ENCODE results near the gene PLXNC1.
A peak's percentile ranks its signal among the peaks of the same experiment; 100 is the strongest.

PLXNC1 gene

DNA sequence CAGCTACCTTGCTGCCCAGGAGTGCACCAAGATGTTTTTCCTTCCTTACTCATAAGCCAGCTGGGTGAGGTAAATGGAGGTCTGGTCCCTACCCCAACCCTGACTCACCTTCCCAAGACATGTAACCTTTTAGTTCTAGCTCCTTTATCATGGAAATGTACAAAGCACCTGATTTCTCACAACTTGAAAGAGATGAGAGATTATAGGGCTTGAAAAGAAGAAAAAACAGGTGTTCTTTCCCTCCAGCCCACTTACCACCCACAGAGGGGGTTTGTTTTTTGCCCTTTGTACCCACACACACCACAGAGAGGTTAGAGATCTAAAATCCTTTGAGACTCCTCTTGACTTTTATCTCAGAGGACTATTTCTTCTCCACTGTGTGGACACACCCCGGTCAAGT lies 21.1 kb downstream of the PLXNC1 start:
- TF ChIP-seq EGR2 (tag by site-specific recombination; IDR thresholded peaks at IDR 0.05; ENCODE audit: low read depth) (peak; percentile 26; the same call in 1 of the 2 replicates), GLI4 (tag by site-specific recombination; IDR thresholded peaks at IDR 0.05) (no peak)
- Histone ChIP-seq H3K4me1 (ENCODE audit: control insufficient read depth, insufficient read depth, low read length) (0 out of 2 replicates have a peak, but pooled peaks cover 2% of the 10 kb centered on the region), H3K36me3 (ENCODE audit: control insufficient read depth in 2 of 2, insufficient read depth in 1 of 2, low read length in 2 of 2) (no peaks in the 10 kb centered on the region), H3K4me3 (ENCODE audit: low read depth, low read length) (no peak overlapping the region), H3K27ac (ENCODE audit: extremely low read depth, low read depth, low read length) (no peak overlapping the region), H3K9me3 (ENCODE audit: control insufficient read depth, insufficient read depth, low read depth, low read length) (no peaks in the 10 kb centered on the region)
- ChIA-PET POLR2A (no interaction called here), CTCF (no interaction called here)

GRCh38 chr12:94169966-94170689 lies 21.8 kb downstream of the PLXNC1 start:
- CTCF ChIA-PET = interaction anchor here (0.6 kb wide), 1 partner anchor 429 kb away, joined by 4 read pairs; no protein-coding TSS in a partner anchor

DNA sequence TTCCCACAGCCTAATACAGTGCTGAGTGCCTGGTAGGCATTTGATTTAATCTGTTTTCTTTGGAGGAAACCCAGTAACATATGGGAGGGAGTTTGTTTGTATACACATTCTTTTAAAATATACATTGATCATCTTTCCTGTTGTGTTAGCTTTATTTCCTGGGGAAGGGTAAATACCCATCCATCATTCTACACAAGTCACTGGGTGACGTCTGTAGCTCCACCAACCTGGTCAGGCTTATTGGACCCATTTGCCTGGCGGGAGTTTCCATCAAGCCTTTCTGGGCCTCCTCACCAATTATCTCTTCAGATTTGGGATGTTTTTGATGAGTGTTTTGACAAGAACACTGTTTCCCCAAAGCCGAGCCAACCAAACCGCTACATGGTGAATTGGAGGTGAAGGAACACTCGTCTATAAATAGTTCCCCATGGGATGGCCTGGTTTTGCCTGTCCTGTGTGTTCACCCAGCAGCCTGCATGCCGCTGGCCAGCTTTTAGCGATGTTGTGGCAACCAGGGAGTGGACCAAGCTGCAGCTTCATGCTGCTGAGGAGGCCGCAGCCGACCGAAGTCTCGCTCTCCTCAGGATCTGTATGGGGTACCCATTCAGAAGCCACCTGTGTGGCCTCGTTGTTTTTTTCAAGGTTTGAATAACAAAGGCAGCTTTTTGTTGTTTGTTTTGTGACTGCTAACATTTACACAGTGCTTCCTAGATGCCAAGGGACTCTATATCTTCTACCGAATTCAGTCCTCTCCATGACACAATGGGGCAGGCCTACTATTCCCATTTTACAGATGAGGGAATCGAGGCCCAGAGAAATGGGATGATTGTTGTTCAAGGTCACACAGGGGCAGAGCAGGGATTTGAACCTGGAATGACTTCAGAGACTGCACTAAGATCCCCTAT lies 22.6 kb downstream of the PLXNC1 start:
- CTCF ChIA-PET = interaction anchor here (0.6 kb wide), 1 partner anchor 428 kb away, joined by 4 read pairs; no protein-coding TSS in a partner anchor
- H3K4me1 ChIP-seq (ENCODE audit: control insufficient read depth, insufficient read depth, low read length) = 0 out of 2 replicates have a peak, but pooled peaks cover 2% of the 10 kb centered on the region
- TF ChIP-seq ZNF626 (tag by site-specific recombination; IDR thresholded peaks at IDR 0.05) (no peak), PRDM2 (tag by site-specific recombination; IDR thresholded peaks at IDR 0.05; ENCODE audit: borderline replicate concordance) (no peak), BCL11A (tag by site-specific recombination; IDR thresholded peaks at IDR 0.05; ENCODE audit: low read depth) (no peak), ZIC2 (tag by site-specific recombination; IDR thresholded peaks at IDR 0.05) (peak; percentile 23; the same call in 1 of the 2 replicates)
- POLR2A ChIA-PET = no interaction called here
- H3K36me3 ChIP-seq (ENCODE audit: control insufficient read depth in 2 of 2, insufficient read depth in 1 of 2, low read length in 2 of 2) = no peaks in the 10 kb centered on the region
- no peaks in the 10 kb centered on the region for H3K9me3 ChIP-seq (ENCODE audit: control insufficient read depth, insufficient read depth, low read depth, low read length)
- H3K27ac ChIP-seq (ENCODE audit: extremely low read depth, low read depth, low read length) = no peak overlapping the region
- no peak overlapping the region for H3K4me3 ChIP-seq (ENCODE audit: low read depth, low read length)

More at GRCh38 chr12:94169966-94170689, 21.8 kb downstream of the PLXNC1 start:
- POLR2A ChIA-PET = no interaction called here
- no peaks in the 10 kb centered on the region for H3K9me3 ChIP-seq (ENCODE audit: control insufficient read depth, insufficient read depth, low read depth, low read length)
- H3K4me3 ChIP-seq (ENCODE audit: low read depth, low read length) = no peak overlapping the region
- H3K4me1 ChIP-seq (ENCODE audit: control insufficient read depth, insufficient read depth, low read length) = 0 out of 2 replicates have a peak, but pooled peaks cover 2% of the 10 kb centered on the region
- no peak overlapping the region for H3K27ac ChIP-seq (ENCODE audit: extremely low read depth, low read depth, low read length)
- TF ChIP-seq ZNF645 (tag by site-specific recombination; IDR thresholded peaks at IDR 0.05) = no peak
- TF ChIP-seq ZNF664 (tag by site-specific recombination; IDR thresholded peaks at IDR 0.05) = no peak
- no peak for TF ChIP-seq ZNF148 (tag by site-specific recombination; IDR thresholded peaks at IDR 0.05; ENCODE audit: borderline replicate concordance)
- TF ChIP-seq ZNF768 (tag by site-specific recombination; IDR thresholded peaks at IDR 0.05) = peak; percentile 78
- no peaks in the 10 kb centered on the region for H3K36me3 ChIP-seq (ENCODE audit: control insufficient read depth in 2 of 2, insufficient read depth in 1 of 2, low read length in 2 of 2)

All from HEK293 (cell line).